Measurements from ENCODE around the gene CMTM6.
"Not testable (repeated sequence)": the region's sequence is repeated elsewhere in the genome, so short reads cannot be mapped to it uniquely, and the experiment has no call there.

The CMTM6 gene

GRCh38 chr3:32502118-32502945 lies at the start of gene CMTM6:
Gene CMTM6, minus strand, starts transcription at chr3:32502852. Its CDS starts 107 bp downstream, at chr3:32502745.
- DNase-seq (ENCODE audit: low read depth, low spot score), result peak; percentile 90

- DNase-seq (ENCODE audit: low read depth, low spot score), result no peak
These were observed 49.4 kb upstream of the CMTM6 start for GRCh38 chr3:32552013-32552412.

- DNase-seq (ENCODE audit: low read depth, low spot score), result no peak
These were observed 48.8 kb upstream of the CMTM6 start for GRCh38 chr3:32551496-32551895.

- DNase-seq (ENCODE audit: low read depth, low spot score), result no peak
These were observed 48.4 kb upstream of the CMTM6 start for GRCh38 chr3:32551087-32551486.

GRCh38 chr3:32545305-32545704 lies 42.7 kb upstream of the CMTM6 start:
- no peak for DNase-seq (ENCODE audit: low read depth, low spot score)

GRCh38 chr3:32544894-32545293 lies 42.2 kb upstream of the CMTM6 start:
- no peak for DNase-seq (ENCODE audit: low read depth, low spot score)

- no peak for DNase-seq (ENCODE audit: low read depth, low spot score)
These were observed 40.2 kb upstream of the CMTM6 start for GRCh38 chr3:32542807-32543206.

- DNase-seq (ENCODE audit: low read depth, low spot score), result no peak
These were observed 38.2 kb upstream of the CMTM6 start for GRCh38 chr3:32540899-32541298.

- DNase-seq (ENCODE audit: low read depth, low spot score), result peak; percentile 11
These were observed 29.8 kb upstream of the CMTM6 start for GRCh38 chr3:32532434-32532833.

- DNase-seq (ENCODE audit: low read depth, low spot score), result no peak
These were observed 28.5 kb upstream of the CMTM6 start for GRCh38 chr3:32531010-32531647.

GRCh38 chr3:32525720-32526119 lies 23.1 kb upstream of the CMTM6 start:
- no peak for DNase-seq (ENCODE audit: low read depth, low spot score)

GRCh38 chr3:32522682-32523081 lies 20.0 kb upstream of the CMTM6 start:
- peak; percentile 19 for DNase-seq (ENCODE audit: low read depth, low spot score)

GRCh38 chr3:32518921-32519320 lies 16.3 kb upstream of the CMTM6 start:
- DNase-seq (ENCODE audit: low read depth, low spot score), result not testable (repeated sequence)

- not testable (repeated sequence) for DNase-seq (ENCODE audit: low read depth, low spot score)
These were observed 14.1 kb upstream of the CMTM6 start for GRCh38 chr3:32516751-32517150.

GRCh38 chr3:32511005-32511404 lies 8.4 kb upstream of the CMTM6 start:
- no peak for DNase-seq (ENCODE audit: low read depth, low spot score)

GRCh38 chr3:32510075-32510724 lies 7.5 kb upstream of the CMTM6 start:
- peak; percentile 76 for DNase-seq (ENCODE audit: low read depth, low spot score)

GRCh38 chr3:32508711-32509110 lies 6.1 kb upstream of the CMTM6 start:
- no peak for DNase-seq (ENCODE audit: low read depth, low spot score)

- DNase-seq (ENCODE audit: low read depth, low spot score), result no peak
These were observed 3.8 kb upstream of the CMTM6 start for GRCh38 chr3:32506466-32506865.

GRCh38 chr3:32502946-32503286 lies 264 bp upstream of the CMTM6 start:
- DNase-seq (ENCODE audit: low read depth, low spot score), result no peak

GRCh38 chr3:32501783-32502117 lies 902 bp downstream of the CMTM6 start:
- no peak for DNase-seq (ENCODE audit: low read depth, low spot score)

- DNase-seq (ENCODE audit: low read depth, low spot score), result no peak
These were observed 1.5 kb downstream of the CMTM6 start for GRCh38 chr3:32500880-32501782.

GRCh38 chr3:32500231-32500630 lies 2.4 kb downstream of the CMTM6 start:
- no peak for DNase-seq (ENCODE audit: low read depth, low spot score)

Data from astrocyte of the hippocampus (primary cell).